Jurkat, Clone E6-1 (cell line): ENCODE data around the gene GKN1.
A peak's percentile ranks its signal among the peaks of the same experiment; 100 is the strongest.

Experiments
- DNase-seq: peaks from one replicate; pipeline ENCODE4 v3.0.0-alpha.2; 2011; ENCODE audit warnings: low read depth, low spot score
- H3K4me3 ChIP-seq: 2 replicates; pipeline ENCODE4 v1.5.1; 2011; ENCODE audit warnings: mild to moderate bottlenecking, low read length, control low read depth, moderate library complexity

The GKN1 gene

DNA sequence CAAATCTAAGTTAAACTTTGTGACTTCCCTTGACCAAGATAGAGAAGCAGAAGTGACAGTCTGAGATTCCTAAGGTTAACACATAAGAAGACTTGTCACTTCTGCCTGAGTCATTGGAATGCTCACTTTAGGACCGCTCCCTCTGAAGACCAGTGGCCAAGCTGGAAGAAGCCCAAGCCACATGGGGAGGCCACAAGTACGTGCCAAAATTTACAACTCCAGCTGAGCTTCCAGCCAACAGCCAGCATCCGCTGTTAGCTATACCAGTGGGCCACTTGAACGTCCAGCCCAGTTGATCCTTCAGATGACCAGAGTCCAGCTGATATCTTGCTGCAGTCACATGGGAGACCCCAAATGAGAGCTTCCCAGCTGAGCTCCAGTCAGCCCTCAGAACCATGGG lies 20.4 kb downstream of the GKN1 start:
- no peak for DNase-seq
- no peak overlapping the region for H3K4me3 ChIP-seq

DNA sequence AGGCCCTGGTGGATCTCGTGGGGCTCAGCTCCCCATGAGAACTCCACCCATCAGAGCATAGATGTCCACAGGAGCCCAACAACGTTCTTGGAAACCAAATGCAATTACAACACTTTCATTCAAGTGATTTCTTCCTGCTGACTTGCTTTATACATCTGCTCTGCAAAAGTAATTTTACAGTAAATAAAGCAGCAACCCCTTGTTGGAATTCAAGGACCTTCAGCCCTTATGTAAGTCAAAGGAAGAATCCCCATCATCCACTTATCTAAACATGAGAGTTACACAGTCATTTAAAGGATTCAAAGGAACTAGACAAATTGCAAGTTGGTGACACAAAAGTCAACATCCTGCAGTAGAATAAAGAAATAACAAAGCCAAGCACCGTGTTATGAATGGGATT lies 21.5 kb downstream of the GKN1 start:
- DNase-seq: no peak
- H3K4me3 ChIP-seq: no peak overlapping the region

- no peak for DNase-seq
- H3K4me3 ChIP-seq: no peak overlapping the region
Observed at GRCh38 chr2:68997401-68997800, 23.0 kb downstream of the GKN1 start.

GRCh38 chr2:69001879-69002278 lies 27.4 kb downstream of the GKN1 start:
- DNase-seq: no peak
- no peak overlapping the region for H3K4me3 ChIP-seq

DNA sequence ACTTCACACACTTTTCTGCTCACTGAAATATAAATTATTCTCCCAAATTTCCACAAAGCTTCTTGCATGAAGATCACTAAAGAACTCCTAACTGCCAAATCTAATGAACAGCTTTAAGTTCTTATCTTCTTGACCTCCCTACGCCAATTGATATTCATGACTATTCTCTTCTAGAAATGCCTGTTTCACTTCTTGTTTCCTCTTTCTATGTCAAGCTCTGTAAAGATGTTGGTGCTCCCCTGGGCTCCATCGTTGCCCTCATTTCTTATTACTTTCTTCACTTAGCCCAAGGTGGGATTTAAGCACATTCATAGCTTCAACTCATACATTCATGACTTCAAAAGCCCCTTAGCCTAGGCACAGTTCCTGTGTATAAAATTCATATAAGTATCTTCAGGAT lies 29.3 kb downstream of the GKN1 start:
- no peak overlapping the region for H3K4me3 ChIP-seq
- DNase-seq: no peak

DNA sequence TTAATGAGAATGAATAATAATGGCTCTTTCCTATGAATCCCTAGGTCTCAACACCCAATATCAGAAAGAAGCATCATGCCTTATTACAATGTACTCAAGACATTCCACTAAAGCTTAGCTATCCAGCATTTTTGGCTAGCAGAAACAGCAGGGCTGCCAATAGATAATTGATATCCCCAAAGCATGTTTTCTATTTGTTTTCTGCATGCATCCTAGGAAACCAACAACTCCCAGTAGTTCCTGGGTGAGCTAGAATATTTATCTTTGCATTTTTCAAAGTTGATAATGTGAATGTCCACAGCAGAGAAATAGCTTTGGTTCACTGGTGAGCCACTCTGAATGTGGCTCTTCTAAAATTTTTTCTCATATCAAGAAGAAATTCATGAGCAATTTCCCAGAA lies 32.7 kb downstream of the GKN1 start:
- no peak overlapping the region for H3K4me3 ChIP-seq
- no peak for DNase-seq

DNA sequence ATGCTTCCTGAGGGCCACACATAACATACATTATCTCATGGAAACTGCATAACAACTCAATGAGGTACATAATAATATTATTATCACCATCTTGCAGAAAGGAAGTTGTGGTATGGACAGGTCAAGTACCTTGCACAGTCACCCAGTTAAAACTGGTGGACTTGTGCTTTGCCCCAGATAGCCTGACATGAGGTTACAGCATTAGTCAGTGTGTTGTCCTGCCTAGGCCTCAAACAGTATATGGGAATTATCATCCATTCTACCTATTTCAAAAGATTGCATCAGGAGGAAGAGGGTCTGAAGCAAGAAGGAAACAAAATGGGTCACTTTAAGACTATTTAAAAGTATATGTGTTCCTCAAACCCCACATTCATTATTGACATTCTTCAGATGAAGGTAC lies 33.2 kb downstream of the GKN1 start:
- DNase-seq: no peak
- no peak overlapping the region for H3K4me3 ChIP-seq

- DNase-seq: no peak
- H3K4me3 ChIP-seq: no peak overlapping the region
Observed at GRCh38 chr2:69010437-69011194, 36.2 kb downstream of the GKN1 start.

DNA sequence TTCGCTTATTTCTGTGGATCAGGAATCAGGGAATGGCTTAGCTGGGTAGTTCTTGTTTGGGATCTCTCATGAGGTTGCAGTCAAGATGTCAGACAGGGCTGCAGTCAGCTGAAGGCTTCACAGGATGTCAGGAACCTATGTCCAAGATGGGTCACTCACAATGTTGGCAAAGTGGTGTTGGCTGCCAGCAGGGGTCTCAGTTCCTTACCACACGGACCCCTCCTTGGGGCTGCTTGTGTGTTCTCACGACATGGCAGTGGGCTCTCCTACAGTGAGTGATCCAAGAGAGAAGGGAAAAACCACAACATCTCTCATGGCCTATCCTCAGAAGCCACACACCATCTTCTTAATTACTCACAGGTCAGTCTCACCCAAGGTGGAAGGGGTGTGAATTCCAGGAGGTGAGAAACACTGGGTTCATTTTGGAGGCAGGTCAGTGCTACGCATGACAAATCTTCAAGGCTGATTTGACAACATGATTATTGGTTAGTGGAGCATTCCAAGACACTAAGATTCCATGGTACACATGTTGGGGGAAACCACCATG lies 37.2 kb downstream of the GKN1 start:
- DNase-seq: no peak
- H3K4me3 ChIP-seq: no peak overlapping the region

DNA sequence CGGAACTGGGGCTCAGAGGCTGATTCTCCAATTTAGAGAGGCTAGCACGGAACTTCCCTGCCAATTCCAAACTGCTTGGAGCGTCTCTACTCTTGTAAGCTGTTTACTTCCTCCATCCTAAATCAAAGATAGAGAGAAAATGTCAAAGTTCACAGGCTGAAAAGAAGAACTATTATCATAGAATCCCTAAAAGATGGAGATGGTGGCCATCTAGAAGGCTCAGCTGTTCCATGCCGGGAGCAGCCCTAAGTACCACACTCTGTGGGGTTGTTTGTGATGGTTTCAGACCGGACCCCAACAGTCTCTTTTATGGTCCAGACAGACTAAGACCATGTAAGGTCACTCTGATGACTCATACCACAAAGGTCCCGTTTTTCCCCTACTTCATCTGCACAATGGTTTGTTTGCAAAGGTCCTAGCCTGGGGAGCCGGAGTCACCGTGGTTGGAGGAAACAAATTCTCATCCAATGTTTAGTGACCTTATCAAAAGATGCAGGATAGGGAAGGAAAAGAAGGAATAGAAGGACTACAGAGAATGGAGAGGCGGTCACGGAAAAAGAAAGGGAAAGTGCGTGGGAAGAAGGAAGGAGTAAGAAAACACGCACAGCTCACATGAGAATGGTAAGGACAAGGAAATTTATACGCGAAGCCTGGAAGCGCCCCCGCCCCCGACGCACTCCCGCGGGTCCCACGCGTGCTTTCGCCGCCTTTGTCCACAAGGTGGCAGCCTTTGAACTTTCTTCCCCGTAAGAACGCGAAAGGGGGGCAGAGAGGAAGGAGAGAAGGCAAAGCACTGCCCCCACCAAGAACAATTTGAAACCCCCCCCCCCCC lies 38.1 kb downstream of the GKN1 start:
- peak; percentile 51 for DNase-seq
- peak overlapping the region; percentile 83 for H3K4me3 ChIP-seq

DNA sequence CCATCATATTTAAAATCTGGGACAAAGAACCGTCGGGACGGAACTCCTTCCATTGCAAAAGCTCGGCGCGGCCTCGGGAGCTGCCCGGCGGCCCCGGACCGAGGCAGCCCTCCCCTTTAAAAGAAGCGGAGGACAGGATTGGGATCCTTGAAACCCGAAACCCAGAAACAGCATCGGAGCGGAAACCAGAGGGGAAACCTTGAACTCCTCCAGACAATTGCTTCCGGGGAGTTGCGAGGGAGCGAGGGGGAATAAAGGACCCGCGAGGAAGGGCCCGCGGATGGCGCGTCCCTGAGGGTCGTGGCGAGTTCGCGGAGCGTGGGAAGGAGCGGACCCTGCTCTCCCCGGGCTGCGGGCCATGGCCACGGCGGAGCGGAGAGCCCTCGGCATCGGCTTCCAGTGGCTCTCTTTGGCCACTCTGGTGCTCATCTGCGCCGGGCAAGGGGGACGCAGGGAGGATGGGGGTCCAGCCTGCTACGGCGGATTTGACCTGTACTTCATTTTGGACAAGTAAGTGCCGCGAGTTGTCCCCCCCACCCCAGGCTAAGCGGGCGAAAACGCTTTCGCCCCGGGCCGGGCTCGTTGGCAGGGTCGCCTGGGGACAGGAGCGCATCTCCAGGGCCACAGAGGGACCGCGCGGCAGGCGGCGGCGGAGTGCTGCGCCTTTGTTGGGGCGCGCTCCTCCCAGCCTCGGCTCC lies 38.9 kb downstream of the GKN1 start, which contains the start of gene ANTXR1:
TSS of gene ANTXR1 (plus strand) at position 38 of the 698 bp plus-strand sequence. CDS start at position 359, 321 bp downstream.
- peak within 1 kb of the TSS; percentile 83 for H3K4me3 ChIP-seq
- DNase-seq: peak; percentile 35

DNA sequence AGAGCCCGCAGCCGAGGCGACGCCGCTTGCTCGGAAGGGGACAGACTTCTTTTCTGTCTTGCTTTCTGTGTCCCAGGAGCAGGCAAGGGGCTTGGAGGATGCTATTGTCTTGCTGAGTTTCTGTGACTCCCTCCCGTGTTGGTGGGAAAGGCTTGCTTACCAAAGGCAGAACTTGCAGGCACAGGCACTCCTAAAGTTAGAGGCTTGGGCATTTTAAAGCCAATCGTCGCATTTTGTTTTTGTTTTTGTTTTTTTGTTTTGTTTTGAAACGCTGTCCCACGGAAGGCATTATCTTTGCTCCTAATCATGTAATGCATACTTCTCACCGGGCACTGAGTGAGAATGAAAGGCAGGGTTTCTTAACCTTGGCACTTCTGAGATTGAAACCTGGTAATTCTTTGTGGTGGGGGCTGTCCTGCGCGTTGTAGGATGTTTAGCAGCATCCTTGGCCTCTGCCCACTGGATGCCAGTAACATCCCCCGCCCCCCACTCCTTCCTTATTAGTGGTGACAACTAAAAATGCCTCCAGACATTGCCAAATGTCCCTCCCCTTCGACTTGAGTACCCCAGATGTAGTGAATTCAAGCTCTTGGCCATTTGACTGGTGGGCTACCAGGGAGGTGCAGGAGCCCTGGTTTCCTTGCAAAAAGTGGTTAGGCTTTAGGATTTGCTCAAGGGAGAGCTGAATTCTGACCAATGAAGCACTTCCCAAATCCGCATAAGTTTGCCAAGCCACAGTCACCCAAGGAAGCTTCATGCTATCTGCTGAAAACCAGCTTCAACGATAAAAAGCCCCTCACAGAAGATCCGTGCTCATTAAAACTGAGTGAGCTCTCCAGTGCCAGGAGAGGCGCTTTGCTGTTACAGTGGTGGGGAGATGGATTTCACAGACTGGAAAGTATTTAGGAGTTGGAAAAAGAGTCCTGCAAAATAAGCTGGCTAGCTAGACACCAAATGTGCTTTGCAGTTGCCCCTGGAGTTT lies 39.7 kb downstream of the GKN1 start:
- peak; percentile 10 for DNase-seq
- peak overlapping the region; percentile 83 for H3K4me3 ChIP-seq

- no peak for DNase-seq
- H3K4me3 ChIP-seq: no peak overlapping the region
Observed at GRCh38 chr2:69017080-69017479, 42.6 kb downstream of the GKN1 start.

DNA sequence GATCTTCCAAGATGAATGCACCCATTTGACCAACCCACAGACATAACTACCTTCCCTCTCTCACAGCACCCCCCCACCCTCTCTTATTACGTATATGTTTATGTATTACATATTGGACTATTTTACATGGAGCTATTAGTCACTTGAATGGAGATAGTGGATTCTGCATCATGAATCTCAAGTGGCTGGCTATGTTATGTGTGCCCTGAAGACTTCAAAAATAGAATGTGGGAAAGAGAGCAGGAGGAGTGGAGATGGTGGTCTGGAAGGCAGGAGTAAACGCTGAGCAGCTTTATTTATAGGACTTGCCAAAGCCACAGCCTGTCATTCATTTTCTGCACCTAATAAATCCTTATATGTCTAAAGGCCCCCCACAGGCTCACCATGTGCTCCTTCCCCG lies 43.4 kb downstream of the GKN1 start:
- DNase-seq: no peak
- no peak overlapping the region for H3K4me3 ChIP-seq

- no peak for DNase-seq
- H3K4me3 ChIP-seq: no peak overlapping the region
Observed at GRCh38 chr2:69018678-69019095, 44.3 kb downstream of the GKN1 start.

GRCh38 chr2:69020496-69021426 lies 46.3 kb downstream of the GKN1 start:
- no peak for DNase-seq
- no peak overlapping the region for H3K4me3 ChIP-seq

GRCh38 chr2:69021727-69022126 lies 47.3 kb downstream of the GKN1 start:
- H3K4me3 ChIP-seq: no peak overlapping the region
- no peak for DNase-seq
